HEK293 (cell line): ENCODE data around the gene TMEM161B.

Source experiments
- CTCF ChIA-PET: fragments of 350-600 bp; formaldehyde crosslinking; extraction: SDS; loops from one replicate; lab custom pipeline; 2021; ENCODE audit warnings: antibody characterized with exemption; lab: Yijun Ruan, JAX
- POLR2A ChIA-PET: fragments of 300-600 bp; formaldehyde crosslinking; extraction: SDS; loops from one replicate; lab custom pipeline; 2020; ENCODE audit warnings: antibody characterized with exemption, inconsistent platforms; lab: Yijun Ruan, JAX
- H3K27ac ChIP-seq: fragments of 200-500 bp; sonication (Bioruptor generic); 2 replicates; pipeline ENCODE4 v1.5.1; 2014; ENCODE audit warnings: low read depth, low read length, control low read depth, inconsistent platforms; ENCODE audit errors: extremely low read depth
- H3K36me3 ChIP-seq, 2 experiments: fragments of 200-500 bp in 1 of 2; sonication (Bioruptor generic) in 1 of 2; 1 replicate in 1 of 2; 2 replicates in 1 of 2; pipeline ENCODE4 v1.5.1; 2014 to 2017; ENCODE audit warnings: inconsistent platforms in 2 of 2, low read length in 2 of 2; ENCODE audit not compliant: control insufficient read depth in 2 of 2, insufficient read depth in 1 of 2
- H3K4me1 ChIP-seq: fragments of 200-500 bp; sonication (Bioruptor generic); 2 replicates; pipeline ENCODE4 v1.5.1; 2014; ENCODE audit warnings: mild to moderate bottlenecking, low read length, inconsistent platforms; ENCODE audit not compliant: control insufficient read depth, insufficient read depth
- H3K4me3 ChIP-seq: 2 replicates; pipeline ENCODE4 v1.5.1; 2011; ENCODE audit warnings: low read depth, mild to moderate bottlenecking, control low read depth, low read length, moderate library complexity
- H3K9me3 ChIP-seq: fragments of 200-500 bp; sonication (Bioruptor generic); 2 replicates; pipeline ENCODE4 v1.5.1; 2014; ENCODE audit warnings: low read depth, low read length, inconsistent platforms; ENCODE audit not compliant: control insufficient read depth, insufficient read depth
- BCL11B ChIP-seq: fragments of 450-650 bp; formaldehyde crosslinking; IDR thresholded peaks from 2 replicates; pipeline ENCODE4 v1.5.1; 2016; ENCODE audit warnings: low read depth, missing biosample characterization, missing genetic modification characterization
- GLIS2 ChIP-seq: fragments of 450-650 bp; formaldehyde crosslinking; IDR thresholded peaks from 2 replicates; pipeline ENCODE4 v1.5.1; 2016; ENCODE audit warnings: missing biosample characterization, missing genetic modification characterization
- HOXA7 ChIP-seq: sonication (generic); formaldehyde crosslinking; IDR thresholded peaks from 2 replicates; pipeline ENCODE4 v1.8.1; 2022; ENCODE audit warnings: missing genetic modification reagents, borderline replicate concordance
- KLF10 ChIP-seq: fragments of 450-650 bp; IDR thresholded peaks from 2 replicates; pipeline ENCODE4 v1.5.1; 2018; ENCODE audit warnings: missing biosample characterization, mild to moderate bottlenecking, missing genetic modification characterization
- PRDM1 ChIP-seq: fragments of 450-650 bp; formaldehyde crosslinking; IDR thresholded peaks from 2 replicates; pipeline ENCODE4; 2016; ENCODE audit warnings: missing biosample characterization, missing genetic modification characterization
- PRDM4 ChIP-seq: fragments of 450-650 bp; formaldehyde crosslinking; IDR thresholded peaks from 2 replicates; pipeline ENCODE4 v1.5.1; 2017; ENCODE audit warnings: missing biosample characterization, missing genetic modification characterization
- PRDM6 ChIP-seq: fragments of 450-650 bp; formaldehyde crosslinking; IDR thresholded peaks from 2 replicates; pipeline ENCODE4 v1.5.1; 2017; ENCODE audit warnings: missing biosample characterization, missing genetic modification characterization
- WT1 ChIP-seq: fragments of 450-650 bp; formaldehyde crosslinking; IDR thresholded peaks from 2 replicates; pipeline ENCODE4 v1.5.1; 2016; ENCODE audit warnings: missing biosample characterization, missing genetic modification characterization
- ZFHX2 ChIP-seq: fragments of 450-650 bp; formaldehyde crosslinking; conservative IDR thresholded peaks from 2 replicates; pipeline ENCODE4 v1.5.1; 2016; ENCODE audit warnings: missing biosample characterization, missing genetic modification characterization
- ZNF10 ChIP-seq: fragments of 450-650 bp; formaldehyde crosslinking; IDR thresholded peaks from 2 replicates; pipeline ENCODE4 v1.5.1; 2017; ENCODE audit warnings: missing biosample characterization, missing genetic modification characterization
- ZNF202 ChIP-seq: fragments of 450-650 bp; formaldehyde crosslinking; IDR thresholded peaks from 2 replicates; pipeline ENCODE4 v1.5.1; 2016; ENCODE audit warnings: missing biosample characterization, missing genetic modification characterization, borderline replicate concordance
- ZNF24 ChIP-seq: fragments of 450-650 bp; formaldehyde crosslinking; IDR thresholded peaks from 2 replicates; pipeline ENCODE4 v1.5.1; 2016; ENCODE audit warnings: missing biosample characterization, missing genetic modification characterization
- ZNF311 ChIP-seq: fragments of 450-650 bp; formaldehyde crosslinking; IDR thresholded peaks from 2 replicates; pipeline ENCODE4 v1.5.1; 2017; ENCODE audit warnings: missing biosample characterization, missing genetic modification characterization, borderline replicate concordance
- ZNF473 ChIP-seq: fragments of 450-650 bp; formaldehyde crosslinking; IDR thresholded peaks from 2 replicates; pipeline ENCODE4 v1.5.1; 2017; ENCODE audit warnings: missing biosample characterization, missing genetic modification characterization
- ZNF621 ChIP-seq: fragments of 450-650 bp; formaldehyde crosslinking; IDR thresholded peaks from 2 replicates; pipeline ENCODE4 v1.5.1; 2017; ENCODE audit warnings: missing biosample characterization, missing genetic modification characterization
- ZNF624 ChIP-seq: fragments of 450-650 bp; formaldehyde crosslinking; IDR thresholded peaks from 2 replicates; pipeline ENCODE4 v1.5.1; 2017; ENCODE audit warnings: missing biosample characterization, missing genetic modification characterization
- ZNF654 ChIP-seq: fragments of 450-650 bp; formaldehyde crosslinking; IDR thresholded peaks from 2 replicates; pipeline ENCODE4 v1.5.1; 2016; ENCODE audit warnings: low read depth, missing biosample characterization, missing genetic modification characterization
- ZNF660 ChIP-seq: fragments of 450-650 bp; IDR thresholded peaks from 2 replicates; pipeline ENCODE4 v1.5.1; 2018; ENCODE audit warnings: missing biosample characterization, mild to moderate bottlenecking, missing genetic modification characterization
- ZNF707 ChIP-seq: fragments of 450-650 bp; formaldehyde crosslinking; IDR thresholded peaks from 2 replicates; pipeline ENCODE4 v1.5.1; 2016; ENCODE audit warnings: missing biosample characterization, missing genetic modification characterization
- TF ChIP-seq, protein P1 (sequence below): fragments of 450-650 bp; formaldehyde crosslinking; IDR thresholded peaks from 2 replicates; pipeline ENCODE4 v1.5.1; 2016; ENCODE audit warnings: missing biosample characterization, missing genetic modification characterization

TMEM161B gene

GRCh38 chr5:88145221-88145610, 123.4 kb downstream of the TMEM161B start:
- no peaks in the 10 kb centered on the region for H3K4me1 ChIP-seq
- ChIA-PET CTCF (interaction anchor here (0.6 kb wide), 1 partner anchor 538 kb away, joined by 3 read pairs; no protein-coding TSS in a partner anchor), POLR2A (no interaction called here)
- H3K4me3 ChIP-seq = no peak overlapping the region
- no peaks in the 10 kb centered on the region for H3K9me3 ChIP-seq
- TF ChIP-seq, protein P1, sequence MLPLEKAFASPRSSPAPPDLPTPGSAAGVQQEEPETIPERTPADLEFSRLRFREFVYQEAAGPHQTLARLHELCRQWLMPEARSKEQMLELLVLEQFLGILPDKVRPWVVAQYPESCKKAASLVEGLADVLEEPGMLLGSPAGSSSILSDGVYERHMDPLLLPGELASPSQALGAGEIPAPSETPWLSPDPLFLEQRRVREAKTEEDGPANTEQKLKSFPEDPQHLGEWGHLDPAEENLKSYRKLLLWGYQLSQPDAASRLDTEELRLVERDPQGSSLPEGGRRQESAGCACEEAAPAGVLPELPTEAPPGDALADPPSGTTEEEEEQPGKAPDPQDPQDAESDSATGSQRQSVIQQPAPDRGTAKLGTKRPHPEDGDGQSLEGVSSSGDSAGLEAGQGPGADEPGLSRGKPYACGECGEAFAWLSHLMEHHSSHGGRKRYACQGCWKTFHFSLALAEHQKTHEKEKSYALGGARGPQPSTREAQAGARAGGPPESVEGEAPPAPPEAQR (tag by site-specific recombination) = no peak
- TF ChIP-seq WT1 (tag by site-specific recombination) (no peak), ZFHX2 (tag by site-specific recombination) (no peak), ZNF24 (tag by site-specific recombination) (no peak), ZNF660 (tag by site-specific recombination) (no peak), PRDM4 (tag by site-specific recombination) (no peak), HOXA7 (CRISPR knock-in tag) (no peak), PRDM1 (tag by site-specific recombination) (no peak), ZNF10 (tag by site-specific recombination) (no peak), ZNF202 (tag by site-specific recombination) (no peak), PRDM6 (no peak), GLIS2 (tag by site-specific recombination) (no peak), ZNF624 (no peak), ZNF654 (tag by site-specific recombination) (no peak), KLF10 (tag by site-specific recombination) (no peak), ZNF707 (no peak), ZNF473 (tag by site-specific recombination) (no peak), ZNF621 (tag by site-specific recombination) (no peak), BCL11B (tag by site-specific recombination) (no peak), ZNF311 (tag by site-specific recombination) (no peak)
- H3K36me3 ChIP-seq = no peaks in the 10 kb centered on the region
- H3K27ac ChIP-seq = no peak overlapping the region
